Epithelial cell of prostate (primary cell): Measurements from ENCODE around the gene MS4A5.

Source experiments
- DNase-seq: peaks from one replicate; pipeline ENCODE4 v3.0.0-alpha.2; 2011; ENCODE audit warnings: low read depth, low spot score
- H3K27ac ChIP-seq: fragments of 450-650 bp; 2 replicates; pipeline ENCODE4 v1.5.1; 2017; ENCODE audit warnings: mild to moderate bottlenecking

Gene MS4A5

GRCh38 chr11:60469723-60470122, 40.4 kb downstream of the MS4A5 start:
- H3K27ac ChIP-seq = no peak overlapping the region
- no peak for DNase-seq

GRCh38 chr11:60477035-60477445, 47.7 kb downstream of the MS4A5 start:
- no peak overlapping the region for H3K27ac ChIP-seq
- no peak for DNase-seq

GRCh38 chr11:60482361-60482760, 53.0 kb downstream of the MS4A5 start:
- no peak overlapping the region for H3K27ac ChIP-seq
- DNase-seq = no peak

- no peak for DNase-seq
- H3K27ac ChIP-seq = no peak overlapping the region
These were observed 56.6 kb downstream of the MS4A5 start for GRCh38 chr11:60485987-60486386.

GRCh38 chr11:60492488-60493009, 63.2 kb downstream of the MS4A5 start, which contains the start of gene MS4A12:
TSS of gene MS4A12 (plus strand) at chr11:60492778. CDS start at chr11:60497319, 4,541 bp downstream.
- no peak within 1 kb of the TSS for H3K27ac ChIP-seq
- no peak for DNase-seq

- H3K27ac ChIP-seq = no peak overlapping the region
- no peak for DNase-seq
These were observed 64.1 kb downstream of the MS4A5 start for GRCh38 chr11:60493454-60493853.
